Measurements from ENCODE around the gene GSDMA.

DNA sequence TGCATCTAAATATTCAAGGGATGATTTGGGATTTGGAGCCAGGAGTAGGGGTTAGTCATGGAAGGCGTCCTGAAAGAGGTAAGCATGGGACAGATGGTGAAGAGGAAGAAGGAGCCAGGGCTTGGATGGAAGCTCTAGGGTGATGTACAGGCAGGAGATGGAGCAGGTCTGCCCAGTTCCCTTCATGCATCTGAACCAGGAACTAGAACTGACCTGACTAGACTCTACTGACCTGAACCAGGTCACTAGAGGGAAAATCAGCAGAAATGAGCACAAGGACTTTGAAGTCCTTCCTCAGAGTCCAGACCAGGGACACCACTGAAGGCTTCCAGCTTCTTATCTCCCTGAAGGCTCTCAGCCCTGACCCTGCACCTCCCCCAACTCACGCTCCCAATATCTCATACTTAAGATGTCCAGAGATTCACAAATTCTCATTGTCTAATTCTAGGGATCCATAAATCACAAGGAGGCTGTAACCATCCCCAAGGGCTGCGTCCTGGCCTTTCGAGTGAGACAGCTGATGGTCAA lies 8.3 kb downstream of the GSDMA start:
- TF ChIP-seq, protein P1, sequence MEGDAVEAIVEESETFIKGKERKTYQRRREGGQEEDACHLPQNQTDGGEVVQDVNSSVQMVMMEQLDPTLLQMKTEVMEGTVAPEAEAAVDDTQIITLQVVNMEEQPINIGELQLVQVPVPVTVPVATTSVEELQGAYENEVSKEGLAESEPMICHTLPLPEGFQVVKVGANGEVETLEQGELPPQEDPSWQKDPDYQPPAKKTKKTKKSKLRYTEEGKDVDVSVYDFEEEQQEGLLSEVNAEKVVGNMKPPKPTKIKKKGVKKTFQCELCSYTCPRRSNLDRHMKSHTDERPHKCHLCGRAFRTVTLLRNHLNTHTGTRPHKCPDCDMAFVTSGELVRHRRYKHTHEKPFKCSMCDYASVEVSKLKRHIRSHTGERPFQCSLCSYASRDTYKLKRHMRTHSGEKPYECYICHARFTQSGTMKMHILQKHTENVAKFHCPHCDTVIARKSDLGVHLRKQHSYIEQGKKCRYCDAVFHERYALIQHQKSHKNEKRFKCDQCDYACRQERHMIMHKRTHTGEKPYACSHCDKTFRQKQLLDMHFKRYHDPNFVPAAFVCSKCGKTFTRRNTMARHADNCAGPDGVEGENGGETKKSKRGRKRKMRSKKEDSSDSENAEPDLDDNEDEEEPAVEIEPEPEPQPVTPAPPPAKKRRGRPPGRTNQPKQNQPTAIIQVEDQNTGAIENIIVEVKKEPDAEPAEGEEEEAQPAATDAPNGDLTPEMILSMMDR (conservative IDR thresholded peaks at IDR 0.05; ENCODE audit: low read length) = no peak
- no peak for TF ChIP-seq EZH2phosphoT487 (IDR thresholded peaks at IDR 0.05; ENCODE audit: borderline replicate concordance, low read depth, low read length)

Measured in OCI-LY7 (cell line).